Inferior parietal cortex (tissue), 1 donor: ENCODE results near the gene AATK.

Source experiments
- DNase-seq: peaks from one replicate; pipeline ENCODE4 v3.0.0-alpha.2; 2016; ENCODE audit errors: extremely low spot score

AATK gene

DNA sequence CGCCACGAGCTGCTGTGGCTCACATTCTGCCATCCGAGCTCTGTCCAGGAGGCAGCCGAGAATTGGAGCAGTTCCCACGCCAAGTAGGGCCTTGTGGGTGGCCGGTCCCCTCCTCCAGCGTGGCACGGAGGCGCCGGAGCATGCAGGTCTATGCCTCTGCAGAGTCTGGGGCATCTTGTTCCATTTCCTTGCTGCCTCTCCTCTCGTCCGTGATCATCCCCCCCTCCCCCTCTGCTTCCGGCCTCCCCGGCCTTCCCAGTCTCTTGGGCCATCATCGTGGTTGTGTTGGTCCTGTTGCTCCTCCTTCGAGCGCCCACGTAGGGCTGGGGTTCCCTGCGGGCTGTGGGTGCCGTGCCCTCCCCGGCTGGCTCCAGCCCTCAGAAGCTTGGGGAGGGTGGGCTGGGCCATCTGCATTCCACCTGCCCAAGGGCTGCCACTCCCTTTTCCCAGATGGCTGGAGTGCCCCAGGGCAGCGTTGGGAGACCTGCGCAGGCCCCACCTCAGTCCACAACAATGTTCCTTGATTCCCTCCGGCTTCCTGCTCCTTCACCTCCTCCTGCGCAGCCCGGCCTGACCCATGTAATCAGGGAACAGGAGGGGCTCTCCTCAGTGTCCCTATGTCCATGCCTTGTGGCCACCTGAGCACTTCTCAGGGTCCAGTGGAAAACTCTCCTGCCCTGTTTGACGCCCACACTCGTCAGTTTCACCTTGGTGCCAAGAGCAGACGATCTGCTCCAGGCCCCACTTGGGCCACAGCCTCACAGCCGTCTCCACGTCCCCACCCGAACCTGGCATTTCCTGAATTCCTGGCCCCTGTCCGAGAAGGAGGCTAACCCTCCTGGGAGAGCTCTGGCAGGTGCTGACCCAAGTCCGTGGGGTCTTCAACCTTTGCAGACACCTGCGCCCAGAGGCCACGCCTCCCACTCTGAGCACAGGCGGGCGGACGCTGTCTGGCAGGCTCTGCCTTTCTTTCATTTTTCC is 94.0 kb downstream of the AATK start:
- no peak for DNase-seq

DNA sequence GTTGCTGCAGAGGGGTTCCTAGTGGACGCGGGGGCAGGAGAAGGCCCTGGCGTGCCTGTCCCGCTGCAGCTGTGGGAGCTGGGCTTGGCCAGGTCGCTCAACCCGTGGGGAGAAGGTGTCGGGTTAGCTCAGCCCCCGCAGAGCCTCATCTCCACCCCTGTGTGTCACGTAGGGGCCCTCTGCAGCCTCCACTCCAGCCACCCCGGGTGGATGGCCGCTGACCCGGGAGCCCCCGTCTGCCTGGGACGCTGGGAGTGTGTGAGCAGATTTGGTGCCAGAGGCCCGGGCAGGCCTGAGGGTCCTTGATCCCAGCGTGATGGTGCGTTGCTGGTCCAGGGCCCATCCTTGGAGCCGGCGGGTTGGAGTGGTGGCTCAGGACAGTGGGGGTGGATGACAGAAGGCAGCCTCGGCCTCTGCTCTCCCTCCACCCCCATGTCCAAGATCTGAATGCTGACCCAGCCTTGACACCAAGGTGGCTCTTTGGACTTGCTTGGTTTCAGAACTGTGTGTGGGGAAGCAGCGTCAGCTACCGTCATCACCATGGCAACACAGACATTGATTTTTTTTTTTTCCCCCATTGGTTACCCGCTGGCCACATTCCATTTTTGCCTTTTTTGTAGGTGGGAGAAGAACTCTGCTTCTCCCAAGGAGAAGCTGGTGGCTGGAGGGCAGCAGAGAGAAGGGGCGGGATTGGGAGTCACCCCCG is 95.3 kb downstream of the AATK start:
- no peak for DNase-seq

DNA sequence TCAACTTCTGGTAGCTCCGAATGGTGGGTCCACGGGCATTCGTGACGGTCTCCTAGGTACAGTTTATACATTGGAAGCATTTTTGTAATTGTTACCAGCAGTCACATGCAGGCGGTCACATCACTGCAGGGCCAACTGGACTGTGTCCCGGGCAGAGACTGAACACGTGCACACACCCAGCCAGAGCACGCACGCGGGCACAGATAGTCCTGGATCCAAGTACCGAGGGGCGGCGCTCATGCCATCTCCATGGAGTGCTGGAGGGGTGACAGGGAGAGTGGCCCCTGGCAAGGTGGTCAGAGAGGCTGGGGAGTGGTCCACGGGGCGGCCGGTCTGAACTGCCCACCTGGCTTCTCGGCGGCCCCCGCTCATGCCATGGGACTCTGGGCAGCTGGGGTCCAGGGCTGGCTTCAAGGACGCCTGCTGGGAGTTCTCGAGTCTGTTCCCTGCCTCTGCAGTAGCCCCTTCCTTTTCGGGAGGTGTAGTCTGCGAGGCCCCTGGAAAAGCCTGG is 96.8 kb downstream of the AATK start:
- no peak for DNase-seq

DNA sequence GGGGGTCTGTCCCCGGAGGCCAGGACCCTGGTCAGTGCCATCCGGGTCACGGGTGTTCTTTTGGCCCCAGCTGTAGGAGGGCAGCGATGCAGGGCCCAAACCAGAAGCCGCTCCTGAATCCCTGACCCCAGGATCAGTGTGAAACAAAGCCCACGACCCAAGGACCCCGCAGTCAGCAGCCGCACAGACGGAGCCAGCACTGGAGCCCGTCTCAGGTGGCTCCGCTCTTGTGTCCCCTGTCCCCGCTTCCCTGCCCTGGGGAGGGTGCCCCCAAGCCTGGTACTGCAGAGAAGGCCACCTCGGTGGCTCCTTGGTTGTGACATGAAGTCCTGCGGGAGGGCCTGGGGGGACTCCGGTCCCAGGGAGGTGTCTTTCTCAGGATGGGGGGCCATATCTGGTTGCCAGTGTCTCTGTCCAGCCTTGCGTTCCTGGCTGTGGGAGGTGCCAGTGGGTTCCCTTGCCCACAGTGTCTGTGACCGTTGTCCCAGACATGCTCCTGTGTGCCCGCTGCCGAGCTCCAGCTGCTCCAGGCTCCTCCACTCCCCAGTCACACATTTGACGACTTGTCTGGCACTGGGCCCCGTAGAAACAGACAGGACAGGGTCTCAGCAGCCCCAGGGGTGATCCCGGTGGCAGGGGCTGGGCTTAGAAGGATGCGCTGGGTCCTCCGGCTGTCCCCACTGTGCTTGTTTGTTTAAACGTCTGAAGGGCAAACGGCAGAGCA is 97.4 kb downstream of the AATK start:
- no peak for DNase-seq

DNA sequence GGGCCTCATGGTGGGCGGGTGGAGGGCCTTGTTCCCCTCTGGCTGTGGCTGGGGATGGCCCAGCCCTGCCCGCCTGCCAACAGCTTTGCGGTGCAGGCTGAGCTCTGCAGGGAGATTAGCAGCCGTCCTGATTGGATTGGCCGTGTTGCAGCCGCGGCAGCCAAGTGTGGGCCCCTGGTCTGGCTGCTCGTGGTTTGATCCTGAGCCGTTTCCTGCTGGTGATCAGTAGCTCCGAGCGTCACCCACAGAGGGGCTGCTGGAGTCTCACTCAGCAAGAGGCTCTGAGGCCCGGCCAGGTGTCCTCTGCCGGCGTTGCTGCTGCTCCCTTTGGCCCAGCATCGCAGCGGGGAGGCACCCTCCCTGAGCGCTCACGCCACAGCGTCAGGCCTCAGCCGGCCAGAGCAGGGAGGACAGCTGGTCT is 98.6 kb downstream of the AATK start:
- no peak for DNase-seq
